KMS-11 (cell line): ENCODE measurements around the gene AGAP4.
"Not testable (repeated sequence)": the region's sequence is repeated elsewhere in the genome, so short reads cannot be mapped to it uniquely, and the experiment has no call there.

ENCODE experiments used
- H2AFZ ChIP-seq: fragments of 200-600 bp; sonication (generic); 2 replicates; pipeline ENCODE4 v1.6.1; 2016; ENCODE audit warnings: antibody characterized with exemption, mixed run types, low read depth
- H3K27ac ChIP-seq: fragments of 200-600 bp; sonication (generic); 2 replicates; pipeline ENCODE4 v1.6.1; 2016; ENCODE audit warnings: mild to moderate bottlenecking, mixed run types
- H3K27me3 ChIP-seq: fragments of 200-600 bp; sonication (generic); 2 replicates; pipeline ENCODE4 v1.6.1; 2017; ENCODE audit warnings: mild to moderate bottlenecking, low read depth, mixed run types, moderate library complexity; ENCODE audit not compliant: insufficient read depth
- H3K36me3 ChIP-seq: fragments of 200-600 bp; sonication (generic); 2 replicates; pipeline ENCODE4 v1.6.1; 2017; ENCODE audit warnings: mild to moderate bottlenecking, mixed run types; ENCODE audit not compliant: insufficient read depth
- H3K4me1 ChIP-seq: fragments of 200-600 bp; sonication (generic); 2 replicates; pipeline ENCODE4 v1.6.1; 2016; ENCODE audit warnings: mild to moderate bottlenecking, low read depth, mixed run types; ENCODE audit not compliant: poor library complexity, severe bottlenecking
- H3K4me2 ChIP-seq: fragments of 200-600 bp; sonication (generic); 2 replicates; pipeline ENCODE4 v1.7.0; 2016; ENCODE audit warnings: mild to moderate bottlenecking, mixed run types
- H3K4me3 ChIP-seq: fragments of 200-600 bp; sonication (generic); IDR thresholded peaks from 2 replicates; pipeline ENCODE4 v1.6.1; 2017; ENCODE audit warnings: low read depth, low read length, mixed read lengths; ENCODE audit not compliant: insufficient read depth
- H3K79me2 ChIP-seq: fragments of 200-600 bp; sonication (generic); 2 replicates; pipeline ENCODE4 v1.6.1; 2016; ENCODE audit warnings: low read depth, mixed run types; ENCODE audit not compliant: insufficient read depth
- H3K9ac ChIP-seq: fragments of 200-600 bp; sonication (generic); 2 replicates; pipeline ENCODE4 v1.6.1; 2016; ENCODE audit warnings: mild to moderate bottlenecking, mixed run types
- H4K20me1 ChIP-seq: fragments of 200-600 bp; sonication (generic); 2 replicates; pipeline ENCODE4 v1.6.1; 2016; ENCODE audit warnings: mild to moderate bottlenecking, mixed run types; ENCODE audit not compliant: insufficient read depth
- CTCF ChIP-seq: fragments of 200-600 bp; sonication (generic); conservative IDR thresholded peaks from 2 replicates; pipeline ENCODE4 v1.6.1; 2017; ENCODE audit warnings: low read depth, mild to moderate bottlenecking, antibody characterized with exemption, low read length, moderate library complexity, mixed read lengths

Gene AGAP4

GRCh38 chr10:45811075-45811474, 36.2 kb downstream of the AGAP4 start:
- Histone ChIP-seq H3K36me3 (no peaks in the 10 kb centered on the region), H2AFZ (no peak overlapping the region), H3K9ac (no peak overlapping the region), H4K20me1 (no peaks in the 10 kb centered on the region), H3K27me3 (no peaks in the 10 kb centered on the region), H3K27ac (no peak overlapping the region), H3K4me3 (no peak overlapping the region), H3K4me1 (no peaks in the 10 kb centered on the region), H3K79me2 (no peaks in the 10 kb centered on the region), H3K4me2 (no peak overlapping the region)
- TF ChIP-seq CTCF = no peak

DNA sequence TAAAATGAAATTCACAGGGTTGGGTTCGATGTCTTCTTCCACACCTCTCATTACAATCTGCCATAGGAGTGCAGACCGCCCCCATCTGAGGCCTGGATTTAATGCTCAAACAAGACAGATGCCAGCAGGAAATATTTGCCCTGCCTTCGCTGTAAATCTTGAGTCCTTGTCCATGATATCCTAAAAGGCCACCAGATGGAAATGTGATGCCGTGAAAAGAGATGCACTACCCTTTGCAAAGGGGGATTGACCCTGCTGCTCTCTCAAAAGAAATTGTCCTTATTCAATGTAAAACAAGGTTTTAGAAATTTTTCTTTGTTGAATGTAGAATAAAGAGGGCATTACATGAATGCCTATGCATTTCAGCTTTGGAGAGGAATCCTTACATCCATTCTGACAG, 37.5 kb downstream of the AGAP4 start:
- H3K27me3 ChIP-seq = no peaks in the 10 kb centered on the region
- no peaks in the 10 kb centered on the region for H3K36me3 ChIP-seq
- TF ChIP-seq CTCF = no peak
- no peak overlapping the region for H3K27ac ChIP-seq
- H3K9ac ChIP-seq = no peak overlapping the region
- H2AFZ ChIP-seq = no peak overlapping the region
- H3K4me2 ChIP-seq = no peak overlapping the region
- no peaks in the 10 kb centered on the region for H3K79me2 ChIP-seq
- H4K20me1 ChIP-seq = no peaks in the 10 kb centered on the region
- no peak overlapping the region for H3K4me3 ChIP-seq
- no peaks in the 10 kb centered on the region for H3K4me1 ChIP-seq

- not testable (repeated sequence) for H2AFZ ChIP-seq, H3K27me3 ChIP-seq, H3K27ac ChIP-seq, H3K4me1 ChIP-seq, H3K4me2 ChIP-seq, H3K79me2 ChIP-seq, H3K4me3 ChIP-seq, H3K36me3 ChIP-seq, H3K9ac ChIP-seq, H4K20me1 ChIP-seq
Observed at GRCh38 chr10:45804996-45805395, 42.3 kb downstream of the AGAP4 start.

DNA sequence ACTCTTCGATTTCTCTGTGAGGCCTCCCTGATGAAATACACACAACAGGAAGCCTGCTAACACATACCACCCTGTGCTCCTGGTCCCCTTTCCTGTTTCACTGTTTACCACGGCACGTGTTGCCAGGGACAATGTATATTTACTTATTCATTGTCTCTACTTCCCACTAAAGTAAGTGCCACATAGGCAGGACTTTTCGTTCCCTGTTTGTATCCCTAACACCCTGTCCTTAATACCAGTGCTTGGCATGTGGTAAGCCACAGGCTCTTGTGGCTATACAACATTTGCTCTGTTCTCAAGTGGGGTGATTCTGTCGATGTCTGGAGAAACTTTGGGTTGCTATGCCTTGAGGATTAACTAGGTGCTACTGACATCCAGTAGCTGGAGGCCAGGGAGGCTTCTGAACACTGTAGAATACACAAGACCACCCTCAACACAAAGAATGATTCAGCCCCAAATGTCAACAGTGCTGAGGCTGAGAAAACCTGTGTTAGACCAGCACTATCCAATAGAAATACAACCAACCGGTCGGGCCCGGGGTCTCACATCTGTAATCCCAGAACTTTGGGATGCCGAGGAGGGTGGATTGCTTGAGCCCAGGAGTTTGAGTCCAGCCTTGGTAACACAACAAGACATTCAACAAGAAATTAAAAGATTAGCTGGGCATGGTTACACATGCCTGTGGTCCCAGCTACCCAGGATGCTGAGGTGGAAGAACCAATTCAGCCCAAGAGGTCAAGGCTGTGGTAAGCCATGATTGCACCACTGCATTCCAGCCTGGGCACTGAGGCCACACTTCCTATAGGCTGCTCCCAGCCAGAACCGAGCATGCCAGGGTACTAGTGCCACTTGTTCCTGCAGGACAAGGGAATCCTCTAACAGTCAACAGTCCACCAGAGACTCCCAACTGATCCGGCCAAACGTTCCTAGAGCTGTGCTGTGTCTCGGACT, 44.0 kb downstream of the AGAP4 start:
- not testable (repeated sequence) for H3K4me1 ChIP-seq, H4K20me1 ChIP-seq, H2AFZ ChIP-seq, H3K36me3 ChIP-seq, H3K4me2 ChIP-seq, H3K9ac ChIP-seq, H3K27ac ChIP-seq, H3K27me3 ChIP-seq, H3K79me2 ChIP-seq, H3K4me3 ChIP-seq

DNA sequence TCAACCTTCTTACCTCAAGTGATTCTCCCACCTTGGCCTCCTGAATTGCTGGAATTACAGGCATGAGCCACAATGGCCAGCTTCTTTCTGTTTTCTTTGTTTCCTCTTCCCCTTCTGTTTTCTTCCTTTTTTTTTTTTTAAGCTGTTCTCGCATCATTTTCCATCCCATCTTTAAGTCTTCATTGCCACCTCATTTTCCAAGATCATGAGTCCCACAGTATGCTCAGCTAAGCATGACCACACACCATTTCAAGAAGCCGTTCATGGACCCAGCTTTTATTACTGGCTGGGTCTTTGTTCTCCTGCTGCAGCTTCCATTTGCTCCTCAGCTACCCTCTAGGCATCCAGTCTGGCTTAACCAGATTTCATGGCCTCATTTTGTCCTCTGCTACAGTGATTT, 52.5 kb downstream of the AGAP4 start:
- not testable (repeated sequence) for H3K4me2 ChIP-seq, H3K36me3 ChIP-seq, H3K4me3 ChIP-seq, H3K79me2 ChIP-seq, H2AFZ ChIP-seq, H3K9ac ChIP-seq, H3K27me3 ChIP-seq, H3K27ac ChIP-seq, H3K4me1 ChIP-seq, H4K20me1 ChIP-seq

GRCh38 chr10:45790694-45791426, 56.4 kb downstream of the AGAP4 start:
- not testable (repeated sequence) for H3K27me3 ChIP-seq, H4K20me1 ChIP-seq, H3K4me2 ChIP-seq, H2AFZ ChIP-seq, H3K9ac ChIP-seq, H3K79me2 ChIP-seq, H3K36me3 ChIP-seq, H3K27ac ChIP-seq, H3K4me1 ChIP-seq, H3K4me3 ChIP-seq

- H4K20me1 ChIP-seq, H3K36me3 ChIP-seq, H3K27me3 ChIP-seq, H2AFZ ChIP-seq, H3K4me3 ChIP-seq, H3K4me1 ChIP-seq, H3K79me2 ChIP-seq, H3K4me2 ChIP-seq, H3K27ac ChIP-seq, H3K9ac ChIP-seq: not testable (repeated sequence)
Observed at GRCh38 chr10:45789991-45790390, 57.3 kb downstream of the AGAP4 start.

DNA sequence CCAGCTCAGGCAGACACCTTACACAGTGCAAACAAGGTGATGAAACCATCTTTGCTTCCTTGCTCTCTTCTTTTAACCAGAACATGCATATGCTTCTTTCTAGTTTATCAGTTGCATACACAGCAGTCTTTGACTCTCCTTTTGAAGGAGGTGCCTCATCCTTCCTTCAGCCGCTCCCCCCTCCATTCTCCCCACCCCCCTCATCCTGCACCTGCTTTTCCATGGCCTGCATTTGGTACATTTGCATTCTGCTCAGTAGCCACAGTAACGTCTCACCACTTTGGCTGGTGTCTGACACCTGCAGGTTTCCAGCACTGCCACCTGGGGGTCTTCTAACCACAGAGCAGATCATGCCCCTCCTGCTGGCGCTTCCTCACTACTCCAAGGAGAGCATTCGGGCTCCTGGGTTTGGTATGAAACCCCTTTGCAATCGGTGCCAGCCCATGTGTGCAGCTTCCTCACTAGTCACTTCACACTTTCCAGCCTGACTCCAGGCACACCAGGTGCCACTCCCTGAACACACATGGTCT, 60.0 kb downstream of the AGAP4 start:
- H2AFZ ChIP-seq, H3K4me1 ChIP-seq, H3K9ac ChIP-seq, H3K27ac ChIP-seq, H4K20me1 ChIP-seq, H3K4me2 ChIP-seq, H3K36me3 ChIP-seq, H3K4me3 ChIP-seq, H3K79me2 ChIP-seq, H3K27me3 ChIP-seq: not testable (repeated sequence)
